HG03460 (cell line): Measurements from ENCODE around the gene EGLN3.

ENCODE experiments used
- ATAC-seq: cut with Tn5 transposase; IDR thresholded peaks from one replicate; pipeline ENCODE4 v1.9.1; 2021; ENCODE audit not compliant: unreplicated experiment

EGLN3 gene

DNA sequence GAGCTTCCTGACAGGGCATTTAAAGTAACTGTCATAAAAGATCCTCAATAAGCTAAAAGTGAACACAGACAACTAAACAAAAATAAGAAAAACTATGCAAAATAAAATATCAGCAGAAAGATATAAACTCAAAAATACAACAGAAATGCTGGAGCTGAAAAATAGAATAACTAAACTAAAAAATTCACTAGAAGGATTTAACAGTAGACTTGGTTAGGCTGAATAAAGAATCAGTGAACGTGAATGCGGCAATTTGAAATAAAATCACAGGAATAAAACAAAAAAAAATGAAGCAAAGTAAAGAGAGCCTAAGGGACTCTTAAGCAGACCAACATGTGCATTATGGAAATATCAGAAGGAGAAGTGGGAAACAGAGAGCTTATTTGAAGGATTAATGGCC, 74.6 kb downstream of the EGLN3 start:
- no peak for ATAC-seq
